Osteocyte (in vitro differentiated cells): ENCODE results near the gene TWSG1. TPM values are rescaled to one million over a fixed set of nuclear protein-coding genes. Genes with fewer than 3 reads are reported as not detected.
"Not testable (repeated sequence)": the region's sequence is repeated elsewhere in the genome, so short reads cannot be mapped to it uniquely, and the experiment has no call there.

Source experiments
- DNase-seq: peaks from one replicate; pipeline ENCODE4 v3.0.0; 2021; ENCODE audit warnings: mixed read lengths; ENCODE audit not compliant: unreplicated experiment; ENCODE audit errors: extremely low spot score
- H3K27ac Mint-ChIP-seq: one replicate; pipeline ENCODE4 v1.8.0; 2021; ENCODE audit warnings: mild to moderate bottlenecking, mixed read lengths; ENCODE audit not compliant: unreplicated experiment
- H3K27me3 Mint-ChIP-seq: one replicate; pipeline ENCODE4 v1.8.0; 2021; ENCODE audit warnings: mixed read lengths; ENCODE audit not compliant: unreplicated experiment
- H3K36me3 Mint-ChIP-seq: one replicate; pipeline ENCODE4 v1.8.0; 2021; ENCODE audit warnings: mixed read lengths; ENCODE audit not compliant: unreplicated experiment
- H3K4me1 Mint-ChIP-seq: one replicate; pipeline ENCODE4 v1.8.0; 2021; ENCODE audit warnings: mixed read lengths; ENCODE audit not compliant: unreplicated experiment
- H3K4me3 Mint-ChIP-seq: one replicate; pipeline ENCODE4 v1.8.0; 2021; ENCODE audit warnings: mild to moderate bottlenecking, moderate library complexity, mixed read lengths; ENCODE audit not compliant: unreplicated experiment
- H3K9me3 Mint-ChIP-seq: one replicate; pipeline ENCODE4 v1.8.0; 2021; ENCODE audit warnings: mixed read lengths; ENCODE audit not compliant: unreplicated experiment
- CTCF ChIP-seq: fragments of 200-600 bp; sonication (generic); IDR thresholded peaks from 2 replicates; pipeline ENCODE4 v1.5.0; 2021; ENCODE audit warnings: antibody characterized with exemption, mild to moderate bottlenecking, moderate library complexity
- total RNA-seq: library from RNA; stranded (reverse); gene quantifications from 2 replicates; pipeline ENCODE4 v1.2.1, GENCODE V29; 2021

TWSG1 gene
- total RNA-seq, 1 donor from 2014 or later: 69.8 TPM

GRCh38 chr18:9419956-9420631 lies 85.5 kb downstream of the TWSG1 start:
- H3K36me3 Mint-ChIP-seq: no peaks in the 10 kb centered on the region
- H3K4me1 Mint-ChIP-seq: peaks cover 28% of the 10 kb centered on the region
- no peaks in the 10 kb centered on the region for H3K27me3 Mint-ChIP-seq
- DNase-seq: peak; percentile 64
- no peaks in the 10 kb centered on the region for H3K9me3 Mint-ChIP-seq
- H3K4me3 Mint-ChIP-seq: no peak overlapping the region
- no peak overlapping the region for H3K27ac Mint-ChIP-seq
- no peak for TF ChIP-seq CTCF

- peaks cover 23% of the 10 kb centered on the region for H3K4me1 Mint-ChIP-seq
- no peaks in the 10 kb centered on the region for H3K36me3 Mint-ChIP-seq
- no peak overlapping the region for H3K27ac Mint-ChIP-seq
- no peak overlapping the region for H3K4me3 Mint-ChIP-seq
- TF ChIP-seq CTCF: no peak
- no peaks in the 10 kb centered on the region for H3K27me3 Mint-ChIP-seq
- peak; percentile 57 for DNase-seq
- H3K9me3 Mint-ChIP-seq: no peaks in the 10 kb centered on the region
Measured at GRCh38 chr18:9421096-9421900, 86.7 kb downstream of the TWSG1 start.

GRCh38 chr18:9421901-9422327 lies 87.3 kb downstream of the TWSG1 start:
- no peak for TF ChIP-seq CTCF
- H3K27me3 Mint-ChIP-seq: no peaks in the 10 kb centered on the region
- H3K27ac Mint-ChIP-seq: no peak overlapping the region
- H3K9me3 Mint-ChIP-seq: no peaks in the 10 kb centered on the region
- H3K4me1 Mint-ChIP-seq: peaks cover 17% of the 10 kb centered on the region
- no peak overlapping the region for H3K4me3 Mint-ChIP-seq
- peak; percentile 36 for DNase-seq
- no peaks in the 10 kb centered on the region for H3K36me3 Mint-ChIP-seq

- Mint-ChIP-seq H3K9me3 (no peaks in the 10 kb centered on the region), H3K4me3 (no peak overlapping the region), H3K27ac (no peak overlapping the region), H3K27me3 (no peaks in the 10 kb centered on the region), H3K36me3 (no peaks in the 10 kb centered on the region), H3K4me1 (peaks cover 7% of the 10 kb centered on the region)
- no peak for TF ChIP-seq CTCF
- DNase-seq: peak; percentile 42
Measured at GRCh38 chr18:9422816-9423519, 88.4 kb downstream of the TWSG1 start.

- not testable (repeated sequence) for H3K27me3 Mint-ChIP-seq, H3K9me3 Mint-ChIP-seq, H3K36me3 Mint-ChIP-seq, H3K4me3 Mint-ChIP-seq, H3K27ac Mint-ChIP-seq, H3K4me1 Mint-ChIP-seq
- DNase-seq: peak; percentile 7
Measured at GRCh38 chr18:9423648-9424047, 89.1 kb downstream of the TWSG1 start.

GRCh38 chr18:9424235-9424634 lies 89.7 kb downstream of the TWSG1 start:
- H3K9me3 Mint-ChIP-seq, H3K4me1 Mint-ChIP-seq, H3K36me3 Mint-ChIP-seq, H3K4me3 Mint-ChIP-seq, H3K27me3 Mint-ChIP-seq, H3K27ac Mint-ChIP-seq: not testable (repeated sequence)
- DNase-seq: peak; percentile 13
